Measurements from ENCODE around the gene PRKAB1.

The PRKAB1 gene

GRCh38 chr12:119666226-119666795, 1.6 kb upstream of the PRKAB1 start:
- no peaks in the 10 kb centered on the region for H3K9me3 ChIP-seq (ENCODE audit: control insufficient read depth, insufficient read depth, low read length)
- H3K4me3 ChIP-seq (ENCODE audit: low read depth, low read length): no peak overlapping the region
- H3K4me1 ChIP-seq (ENCODE audit: control insufficient read depth, insufficient read depth, low read length): no peaks in the 10 kb centered on the region
- peaks cover 6% of the 10 kb centered on the region for H3K36me3 ChIP-seq (ENCODE audit: control insufficient read depth, insufficient read depth, low read length)
- no peaks in the 10 kb centered on the region for H3K27me3 ChIP-seq (ENCODE audit: control insufficient read depth, insufficient read depth, low read length)
- H3K9ac ChIP-seq (ENCODE audit: low read depth, low read length): no peak overlapping the region

GRCh38 chr12:119666900-119667576, 895 bp upstream of the PRKAB1 start:
- no peaks in the 10 kb centered on the region for H3K4me1 ChIP-seq (ENCODE audit: control insufficient read depth, insufficient read depth, low read length)
- H3K27me3 ChIP-seq (ENCODE audit: control insufficient read depth, insufficient read depth, low read length): no peaks in the 10 kb centered on the region
- peaks cover 6% of the 10 kb centered on the region for H3K36me3 ChIP-seq (ENCODE audit: control insufficient read depth, insufficient read depth, low read length)
- H3K4me3 ChIP-seq (ENCODE audit: low read depth, low read length): peak overlapping the region; percentile 98
- peak overlapping the region; percentile 3 for H3K9ac ChIP-seq (ENCODE audit: low read depth, low read length)
- no peaks in the 10 kb centered on the region for H3K9me3 ChIP-seq (ENCODE audit: control insufficient read depth, insufficient read depth, low read length)

- Histone ChIP-seq H3K36me3 (ENCODE audit: control insufficient read depth, insufficient read depth, low read length) (peaks cover 15% of the 10 kb centered on the region), H3K27me3 (ENCODE audit: control insufficient read depth, insufficient read depth, low read length) (no peaks in the 10 kb centered on the region), H3K4me1 (ENCODE audit: control insufficient read depth, insufficient read depth, low read length) (no peaks in the 10 kb centered on the region), H3K9me3 (ENCODE audit: control insufficient read depth, insufficient read depth, low read length) (no peaks in the 10 kb centered on the region), H3K4me3 (ENCODE audit: low read depth, low read length) (peak overlapping the region; percentile 98), H3K9ac (ENCODE audit: low read depth, low read length) (peak overlapping the region; percentile 98)
Measured at GRCh38 chr12:119668324-119668841, 450 bp downstream of the PRKAB1 start.

- H3K36me3 ChIP-seq (ENCODE audit: control insufficient read depth, insufficient read depth, low read length): peaks cover 25% of the 10 kb centered on the region
Measured at GRCh38 chr12:119669744-119670472, 2.0 kb downstream of the PRKAB1 start.

GRCh38 chr12:119671070-119671469, 3.1 kb downstream of the PRKAB1 start:
- H3K27me3 ChIP-seq (ENCODE audit: control insufficient read depth, insufficient read depth, low read length): no peaks in the 10 kb centered on the region
- H3K9ac ChIP-seq (ENCODE audit: low read depth, low read length): no peak overlapping the region
- H3K9me3 ChIP-seq (ENCODE audit: control insufficient read depth, insufficient read depth, low read length): no peaks in the 10 kb centered on the region
- H3K36me3 ChIP-seq (ENCODE audit: control insufficient read depth, insufficient read depth, low read length): peaks cover 34% of the 10 kb centered on the region
- H3K4me1 ChIP-seq (ENCODE audit: control insufficient read depth, insufficient read depth, low read length): no peaks in the 10 kb centered on the region
- H3K4me3 ChIP-seq (ENCODE audit: low read depth, low read length): no peak overlapping the region

More at GRCh38 chr12:119669744-119670472, 2.0 kb downstream of the PRKAB1 start:
- Histone ChIP-seq H3K9me3 (ENCODE audit: control insufficient read depth, insufficient read depth, low read length) (no peaks in the 10 kb centered on the region), H3K9ac (ENCODE audit: low read depth, low read length) (no peak overlapping the region), H3K27me3 (ENCODE audit: control insufficient read depth, insufficient read depth, low read length) (no peaks in the 10 kb centered on the region), H3K4me3 (ENCODE audit: low read depth, low read length) (no peak overlapping the region), H3K4me1 (ENCODE audit: control insufficient read depth, insufficient read depth, low read length) (no peaks in the 10 kb centered on the region)

- Histone ChIP-seq H3K9me3 (ENCODE audit: control insufficient read depth, insufficient read depth, low read length) (no peaks in the 10 kb centered on the region), H3K4me1 (ENCODE audit: control insufficient read depth, insufficient read depth, low read length) (no peaks in the 10 kb centered on the region), H3K36me3 (ENCODE audit: control insufficient read depth, insufficient read depth, low read length) (peaks cover 44% of the 10 kb centered on the region), H3K9ac (ENCODE audit: low read depth, low read length) (no peak overlapping the region), H3K4me3 (ENCODE audit: low read depth, low read length) (no peak overlapping the region), H3K27me3 (ENCODE audit: control insufficient read depth, insufficient read depth, low read length) (no peaks in the 10 kb centered on the region)
Measured at GRCh38 chr12:119672194-119672593, 4.3 kb downstream of the PRKAB1 start.

- H3K36me3 ChIP-seq (ENCODE audit: control insufficient read depth, insufficient read depth, low read length): peaks cover 55% of the 10 kb centered on the region
- H3K9ac ChIP-seq (ENCODE audit: low read depth, low read length): no peak overlapping the region
- H3K27me3 ChIP-seq (ENCODE audit: control insufficient read depth, insufficient read depth, low read length): no peaks in the 10 kb centered on the region
- no peak overlapping the region for H3K4me3 ChIP-seq (ENCODE audit: low read depth, low read length)
- peaks cover 2% of the 10 kb centered on the region for H3K4me1 ChIP-seq (ENCODE audit: control insufficient read depth, insufficient read depth, low read length)
- no peaks in the 10 kb centered on the region for H3K9me3 ChIP-seq (ENCODE audit: control insufficient read depth, insufficient read depth, low read length)
Measured at GRCh38 chr12:119673634-119674033, 5.7 kb downstream of the PRKAB1 start.

- peaks cover 5% of the 10 kb centered on the region for H3K4me1 ChIP-seq (ENCODE audit: control insufficient read depth, insufficient read depth, low read length)
- no peaks in the 10 kb centered on the region for H3K27me3 ChIP-seq (ENCODE audit: control insufficient read depth, insufficient read depth, low read length)
- no peak overlapping the region for H3K4me3 ChIP-seq (ENCODE audit: low read depth, low read length)
- peaks cover 59% of the 10 kb centered on the region for H3K36me3 ChIP-seq (ENCODE audit: control insufficient read depth, insufficient read depth, low read length)
- H3K9me3 ChIP-seq (ENCODE audit: control insufficient read depth, insufficient read depth, low read length): no peaks in the 10 kb centered on the region
- H3K9ac ChIP-seq (ENCODE audit: low read depth, low read length): no peak overlapping the region
Measured at GRCh38 chr12:119674560-119674959, 6.6 kb downstream of the PRKAB1 start.

GRCh38 chr12:119676022-119676421, 8.1 kb downstream of the PRKAB1 start:
- no peaks in the 10 kb centered on the region for H3K27me3 ChIP-seq (ENCODE audit: control insufficient read depth, insufficient read depth, low read length)
- H3K9me3 ChIP-seq (ENCODE audit: control insufficient read depth, insufficient read depth, low read length): no peaks in the 10 kb centered on the region
- H3K9ac ChIP-seq (ENCODE audit: low read depth, low read length): no peak overlapping the region
- H3K4me1 ChIP-seq (ENCODE audit: control insufficient read depth, insufficient read depth, low read length): peaks cover 5% of the 10 kb centered on the region
- H3K4me3 ChIP-seq (ENCODE audit: low read depth, low read length): no peak overlapping the region
- peaks cover 66% of the 10 kb centered on the region for H3K36me3 ChIP-seq (ENCODE audit: control insufficient read depth, insufficient read depth, low read length)

GRCh38 chr12:119676573-119676972, 8.6 kb downstream of the PRKAB1 start:
- Histone ChIP-seq H3K4me3 (ENCODE audit: low read depth, low read length) (no peak overlapping the region), H3K9ac (ENCODE audit: low read depth, low read length) (no peak overlapping the region), H3K9me3 (ENCODE audit: control insufficient read depth, insufficient read depth, low read length) (no peaks in the 10 kb centered on the region), H3K4me1 (ENCODE audit: control insufficient read depth, insufficient read depth, low read length) (peaks cover 6% of the 10 kb centered on the region), H3K27me3 (ENCODE audit: control insufficient read depth, insufficient read depth, low read length) (no peaks in the 10 kb centered on the region), H3K36me3 (ENCODE audit: control insufficient read depth, insufficient read depth, low read length) (peaks cover 66% of the 10 kb centered on the region)

GRCh38 chr12:119678459-119678858, 10.5 kb downstream of the PRKAB1 start:
- H3K4me1 ChIP-seq (ENCODE audit: control insufficient read depth, insufficient read depth, low read length): peaks cover 12% of the 10 kb centered on the region
- no peak overlapping the region for H3K4me3 ChIP-seq (ENCODE audit: low read depth, low read length)
- H3K9me3 ChIP-seq (ENCODE audit: control insufficient read depth, insufficient read depth, low read length): no peaks in the 10 kb centered on the region
- no peak overlapping the region for H3K9ac ChIP-seq (ENCODE audit: low read depth, low read length)
- no peaks in the 10 kb centered on the region for H3K27me3 ChIP-seq (ENCODE audit: control insufficient read depth, insufficient read depth, low read length)
- peaks cover 58% of the 10 kb centered on the region for H3K36me3 ChIP-seq (ENCODE audit: control insufficient read depth, insufficient read depth, low read length)

All from iPS-15b (cell line).